PC-3 (cell line): ENCODE data around the gene SCLY.

Experiments used
- CTCF ChIP-seq: fragments of 300-600 bp; sonication (generic); conservative IDR thresholded peaks from 2 replicates; pipeline ENCODE4 v1.5.1; 2017; ENCODE audit warnings: antibody characterized with exemption, low read depth, mild to moderate bottlenecking, low read length
- EZH2 ChIP-seq: fragments of 300-600 bp; sonication (generic); IDR thresholded peaks from one replicate; pipeline ENCODE4 v1.6.1; 2017; ENCODE audit warnings: antibody characterized with exemption, mild to moderate bottlenecking, low read length; ENCODE audit not compliant: unreplicated experiment
- EZH2phosphoT487 ChIP-seq: fragments of 300-600 bp; sonication (generic); IDR thresholded peaks from 2 replicates; pipeline ENCODE4 v1.6.1; 2018; ENCODE audit warnings: mild to moderate bottlenecking, antibody characterized with exemption, low read length, borderline replicate concordance

GRCh38 chr2:238143239-238143951, 82.6 kb downstream of the SCLY start:
- no peak for TF ChIP-seq CTCF
- TF ChIP-seq EZH2, result no peak
- no peak for TF ChIP-seq EZH2phosphoT487
